Breast epithelium (tissue), 4 donors: Measurements from ENCODE around the gene CRNKL1. TPM values are rescaled to one million over a fixed set of nuclear protein-coding genes. Genes with fewer than 3 reads are reported as not detected.

Source experiments
- DNase-seq, 2 donors: peaks; one replicate each; pipeline ENCODE4 v3.0.0-alpha.2; 2019; ENCODE audit warnings: low spot score in 2 of 2
- H3K27ac ChIP-seq, 2 donors: fragments of 200-600 bp; sonication (generic) in 1 of 2; one replicate each; pipeline ENCODE4 v1.5.1; 2016 to 2019; ENCODE audit warnings: mild to moderate bottlenecking in 1 of 2
- H3K27me3 ChIP-seq, 2 donors: fragments of 200-600 bp; sonication (generic) in 1 of 2; one replicate each; pipeline versions ENCODE4 v1.5.1 to v1.6.0; 2017 to 2019; ENCODE audit warnings: control low read depth in 1 of 2, mild to moderate bottlenecking in 1 of 2
- H3K36me3 ChIP-seq: fragments of 200-600 bp; one replicate; pipeline ENCODE4 v1.5.1; 2019
- H3K4me1 ChIP-seq, 2 donors: fragments of 200-600 bp; sonication (generic); one replicate each; pipeline ENCODE4 v1.5.1; 2016 to 2019; ENCODE audit warnings: control low read depth in 1 of 2
- H3K4me3 ChIP-seq, 3 donors: fragments of 200-600 bp; sonication (generic); 1 replicate in 2 of 3; 2 replicates in 1 of 3; pipeline ENCODE4 v1.5.1; 2016 to 2019; ENCODE audit warnings: mild to moderate bottlenecking in 3 of 3, moderate library complexity in 2 of 3
- H3K9me3 ChIP-seq, 2 donors: fragments of 200-600 bp; sonication (generic) in 1 of 2; one replicate each; pipeline ENCODE4 v1.5.1; 2016 to 2019; ENCODE audit warnings: control low read depth in 1 of 2
- POLR2A ChIP-seq: fragments of 450-650 bp; IDR thresholded peaks from one replicate; pipeline ENCODE4 v1.6.1; 2016; ENCODE audit warnings: antibody characterized with exemption, mild to moderate bottlenecking, moderate library complexity
- POLR2AphosphoS5 ChIP-seq, 3 donors: sonication (generic); formaldehyde crosslinking; IDR thresholded peaks; one replicate each; pipeline ENCODE4 v1.6.1; 2017; ENCODE audit warnings: antibody characterized with exemption in 3 of 3
- intact Hi-C: fragments of 100-400 bp; cut with DNase I; formaldehyde crosslinking; loops from one replicate; pipeline ENCODE4 v1.15.1; 2023; ENCODE audit warnings: low total_unique reads
- total RNA-seq, 3 donors: library from RNA; depleted of rRNA; stranded (reverse); fragments of >200 nt; gene quantifications; one replicate each; pipeline ENCODE4 v1.1.0, GENCODE V29; 2016
- TF ChIP-seq, protein P1 (sequence below), 3 donors: fragments of 450-650 bp; IDR thresholded peaks; one replicate each; pipeline ENCODE4 v1.5.1; 2016 to 2017; ENCODE audit warnings: antibody characterized with exemption in 3 of 3, mild to moderate bottlenecking in 3 of 3, moderate library complexity in 3 of 3

Gene CRNKL1
- total RNA-seq, 3 donors from 2014 or later, result 18.9 to 41.6 (median 24.6) TPM

GRCh38 chr20:20023395-20023794, 28.9 kb downstream of the CRNKL1 start:
- DNase-seq, result no peak
- Histone ChIP-seq H3K4me3 (no peak overlapping the region), H3K27me3 (no peaks in the 10 kb centered on the region), H3K27ac (no peak overlapping the region), H3K4me1 (peaks cover 0 to 10% of the 10 kb centered on the region in 2 donors), H3K36me3 (no peaks in the 10 kb centered on the region), H3K9me3 (no peaks in the 10 kb centered on the region)
- intact Hi-C loops, result no loop called here
- TF ChIP-seq, protein P1, sequence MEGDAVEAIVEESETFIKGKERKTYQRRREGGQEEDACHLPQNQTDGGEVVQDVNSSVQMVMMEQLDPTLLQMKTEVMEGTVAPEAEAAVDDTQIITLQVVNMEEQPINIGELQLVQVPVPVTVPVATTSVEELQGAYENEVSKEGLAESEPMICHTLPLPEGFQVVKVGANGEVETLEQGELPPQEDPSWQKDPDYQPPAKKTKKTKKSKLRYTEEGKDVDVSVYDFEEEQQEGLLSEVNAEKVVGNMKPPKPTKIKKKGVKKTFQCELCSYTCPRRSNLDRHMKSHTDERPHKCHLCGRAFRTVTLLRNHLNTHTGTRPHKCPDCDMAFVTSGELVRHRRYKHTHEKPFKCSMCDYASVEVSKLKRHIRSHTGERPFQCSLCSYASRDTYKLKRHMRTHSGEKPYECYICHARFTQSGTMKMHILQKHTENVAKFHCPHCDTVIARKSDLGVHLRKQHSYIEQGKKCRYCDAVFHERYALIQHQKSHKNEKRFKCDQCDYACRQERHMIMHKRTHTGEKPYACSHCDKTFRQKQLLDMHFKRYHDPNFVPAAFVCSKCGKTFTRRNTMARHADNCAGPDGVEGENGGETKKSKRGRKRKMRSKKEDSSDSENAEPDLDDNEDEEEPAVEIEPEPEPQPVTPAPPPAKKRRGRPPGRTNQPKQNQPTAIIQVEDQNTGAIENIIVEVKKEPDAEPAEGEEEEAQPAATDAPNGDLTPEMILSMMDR (IDR thresholded peaks at IDR 0.05), result no peak
- TF ChIP-seq POLR2A (no peak), POLR2AphosphoS5 (IDR thresholded peaks at IDR 0.05) (no peak)

DNA sequence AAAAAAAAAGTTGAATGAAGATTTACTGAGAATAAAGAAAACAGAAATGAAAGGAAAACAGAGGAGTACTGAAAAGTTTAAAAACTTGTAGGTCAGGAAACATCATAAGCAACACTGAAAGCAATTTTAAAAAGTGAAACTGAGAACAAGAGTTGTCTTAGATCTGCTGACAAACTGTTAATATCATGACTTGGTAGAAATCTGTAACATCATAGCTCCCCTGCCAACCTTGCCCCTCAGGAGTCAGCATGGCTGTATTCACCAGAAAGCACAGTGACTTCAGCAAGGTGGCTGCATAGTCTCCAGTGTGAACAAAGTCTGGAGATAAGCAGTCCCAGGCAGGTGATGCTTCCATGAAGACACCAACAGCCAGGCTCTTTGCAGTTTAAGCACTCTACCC, 29.8 kb downstream of the CRNKL1 start:
- Histone ChIP-seq H3K4me1 (peaks cover 0 to 14% of the 10 kb centered on the region in 2 donors), H3K4me3 (no peak overlapping the region), H3K36me3 (no peaks in the 10 kb centered on the region), H3K27ac (peak overlapping the region in 1 of 2 donors; percentile 35), H3K9me3 (no peaks in the 10 kb centered on the region), H3K27me3 (no peaks in the 10 kb centered on the region)
- TF ChIP-seq POLR2AphosphoS5 (IDR thresholded peaks at IDR 0.05) (no peak), POLR2A (no peak)
- TF ChIP-seq, protein P1 (IDR thresholded peaks at IDR 0.05), result no peak
- intact Hi-C loops, result no loop called here
- DNase-seq, result no peak

DNA sequence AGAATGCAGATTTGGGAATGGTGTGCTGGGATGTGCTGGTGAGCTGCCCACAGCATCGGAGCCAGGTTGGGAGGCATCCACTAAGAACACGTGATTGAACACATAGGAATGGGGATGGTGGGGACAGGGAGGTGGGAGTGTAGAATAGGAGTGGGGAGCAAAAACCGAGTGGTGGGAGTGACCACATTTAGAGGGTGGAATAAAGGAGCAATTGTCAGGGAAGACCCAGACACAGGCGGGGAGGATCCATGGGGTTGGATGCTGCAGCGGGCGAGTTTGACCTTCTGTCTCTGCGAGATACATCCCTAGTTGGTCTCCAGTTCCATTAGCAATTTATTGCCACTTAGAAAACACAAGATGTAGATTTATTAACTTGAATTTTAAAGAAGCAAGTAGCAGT, 30.4 kb downstream of the CRNKL1 start:
- no peaks in the 10 kb centered on the region for H3K27me3 ChIP-seq
- TF ChIP-seq POLR2AphosphoS5 (IDR thresholded peaks at IDR 0.05) (no peak), POLR2A (no peak)
- TF ChIP-seq, protein P1 (IDR thresholded peaks at IDR 0.05), result no peak
- no peaks in the 10 kb centered on the region for H3K9me3 ChIP-seq
- no peak overlapping the region for H3K4me3 ChIP-seq
- H3K4me1 ChIP-seq, result peaks cover 0 to 14% of the 10 kb centered on the region in 2 donors
- H3K36me3 ChIP-seq, result no peaks in the 10 kb centered on the region
- no peak for DNase-seq
- intact Hi-C loops, result no loop called here
- H3K27ac ChIP-seq, result no peak overlapping the region

DNA sequence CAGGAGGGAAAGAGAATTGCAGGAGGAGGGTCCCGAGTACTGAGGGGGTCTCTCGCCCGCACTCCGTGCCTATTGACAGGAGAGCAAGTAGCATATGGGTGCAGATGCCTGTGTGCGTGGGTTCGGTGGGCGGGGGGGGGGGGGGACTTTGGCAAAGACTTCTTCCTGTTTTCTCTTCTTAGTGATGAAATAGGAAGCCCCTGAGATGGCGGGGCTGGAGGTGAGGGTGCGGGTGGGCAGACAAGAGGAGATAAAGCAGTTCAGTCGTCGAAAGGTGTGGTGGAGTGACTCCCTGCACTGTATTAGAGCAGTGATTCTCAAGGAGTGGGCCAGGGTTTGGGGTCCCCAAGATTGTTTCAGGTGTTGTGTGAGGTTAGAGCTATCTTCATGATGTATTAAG, 31.4 kb downstream of the CRNKL1 start:
- intact Hi-C loops, result no loop called here
- Histone ChIP-seq H3K27me3 (no peaks in the 10 kb centered on the region), H3K36me3 (no peaks in the 10 kb centered on the region), H3K9me3 (no peaks in the 10 kb centered on the region), H3K27ac (no peak overlapping the region), H3K4me3 (no peak overlapping the region), H3K4me1 (peaks cover 0 to 14% of the 10 kb centered on the region in 2 donors)
- TF ChIP-seq POLR2A (no peak), POLR2AphosphoS5 (IDR thresholded peaks at IDR 0.05) (no peak)
- TF ChIP-seq, protein P1 (IDR thresholded peaks at IDR 0.05), result no peak
- no peak for DNase-seq

DNA sequence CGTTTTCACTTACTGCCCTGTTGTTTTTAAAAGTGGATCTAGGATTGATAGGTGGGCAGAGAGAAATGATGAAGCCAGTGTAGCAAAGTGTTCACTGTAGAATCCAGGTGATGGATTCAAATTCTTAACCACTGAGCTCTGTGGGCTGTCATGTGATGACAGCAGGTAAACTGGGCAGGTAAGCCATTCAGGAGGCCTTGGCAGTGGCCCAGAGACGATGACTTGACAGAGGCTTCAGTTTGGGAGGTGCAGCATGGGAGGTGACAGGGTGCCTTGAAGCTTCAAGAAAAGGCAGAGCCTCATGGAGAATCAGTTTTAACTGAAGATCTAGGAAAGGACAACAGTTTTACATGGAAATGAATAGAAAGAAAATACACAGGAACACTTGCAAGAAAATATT, 33.1 kb downstream of the CRNKL1 start:
- Histone ChIP-seq H3K27me3 (no peaks in the 10 kb centered on the region), H3K4me1 (peaks cover 0 to 14% of the 10 kb centered on the region in 2 donors), H3K27ac (no peak overlapping the region), H3K9me3 (no peaks in the 10 kb centered on the region), H3K4me3 (peak overlapping the region in 1 of 3 donors; percentile 97), H3K36me3 (no peaks in the 10 kb centered on the region)
- intact Hi-C loops, result no loop called here
- TF ChIP-seq, protein P1 (IDR thresholded peaks at IDR 0.05), result no peak
- TF ChIP-seq POLR2AphosphoS5 (IDR thresholded peaks at IDR 0.05) (no peak), POLR2A (no peak)
- DNase-seq, result peak; percentile 46 to 74
